Endothelial cell of umbilical vein (primary cell): ENCODE results near the gene LIPE. TPM values are rescaled to one million over a fixed set of nuclear protein-coding genes. Genes with fewer than 3 reads are reported as not detected.

Experiments
- BruUV-seq: library from RNA; stranded (reverse); fragments of 400-500 nt; replicated peaks from 2 replicates; lab custom pipeline; 2021; lab: Mats Ljungman, UMichigan
- CTCF ChIA-PET: fragments of 300-600, 350-600 bp; sonication (Branson Sonifier 250); formaldehyde crosslinking; loops from one replicate; lab custom pipeline; 2021; ENCODE audit warnings: antibody characterized with exemption, inconsistent platforms; lab: Charles Lee
- POLR2A ChIA-PET: fragments of 300-600, 350-600 bp; sonication (Branson Sonifier 250); formaldehyde crosslinking; loops from one replicate; lab custom pipeline; 2021; ENCODE audit warnings: antibody characterized with exemption, inconsistent platforms; lab: Charles Lee
- DNase-seq: peaks from one replicate; pipeline ENCODE4 v3.0.0-alpha.2; 2011; ENCODE audit warnings: low read depth, low spot score
- FAIRE-seq: peaks from 2 replicates; lab custom pipeline; 2011; peaks lifted over from hg19 to GRCh38; lab: Jason Lieb, UNC
- H2AFZ ChIP-seq: 2 replicates; pipeline ENCODE4 v1.6.0; 2012; ENCODE audit warnings: low read depth, low read length, control low read depth, inconsistent platforms
- H3K27ac ChIP-seq: 2 replicates; pipeline ENCODE4 v1.5.1; 2011; ENCODE audit warnings: low read depth, mild to moderate bottlenecking, control low read depth, low read length, moderate library complexity; ENCODE audit not compliant: insufficient read depth
- H3K27me3 ChIP-seq, 2 experiments: 2 replicates each; pipeline versions ENCODE4 v1.6.0 to v1.6.1; 2011; ENCODE audit warnings: low read length in 2 of 2, mixed read lengths in 1 of 2; ENCODE audit not compliant: control insufficient read depth in 2 of 2, insufficient read depth in 2 of 2
- H3K36me3 ChIP-seq, 2 experiments: 2 replicates in 1 of 2; 3 replicates in 1 of 2; pipeline ENCODE4 v1.5.1; 2011; ENCODE audit warnings: low read length in 2 of 2, mild to moderate bottlenecking in 1 of 2, moderate library complexity in 1 of 2; ENCODE audit not compliant: control insufficient read depth in 2 of 2, insufficient read depth in 2 of 2; ENCODE audit errors: extremely low read depth in 1 of 2
- H3K4me1 ChIP-seq: 3 replicates; pipeline ENCODE4 v1.5.1; 2011; ENCODE audit warnings: mild to moderate bottlenecking, low read length; ENCODE audit not compliant: control insufficient read depth, insufficient read depth; ENCODE audit errors: extremely low read depth
- H3K4me2 ChIP-seq: 2 replicates; pipeline ENCODE4 v1.6.1; 2011; ENCODE audit warnings: low read length, control low read depth, mixed read lengths; ENCODE audit not compliant: insufficient read depth
- H3K4me3 ChIP-seq, 3 experiments: fragments of 200-600 bp in 1 of 3; sonication (generic), shearing (Covaris generic) in 1 of 3; replicated peaks in 1 of 3; 2 replicates each; pipeline ENCODE4 v1.5.1; 2011 to 2016; ENCODE audit warnings: control low read depth in 3 of 3, low read length in 3 of 3, mild to moderate bottlenecking in 2 of 3, inconsistent platforms in 1 of 3, low read depth in 1 of 3, moderate library complexity in 1 of 3; ENCODE audit not compliant: insufficient read depth in 1 of 3
- H3K79me2 ChIP-seq: 2 replicates; pipeline ENCODE4 v1.6.0; 2012; ENCODE audit warnings: low read length, inconsistent platforms; ENCODE audit not compliant: control insufficient read depth, insufficient read depth
- H3K9ac ChIP-seq: replicated peaks from 2 replicates; pipeline ENCODE3; 2011; ENCODE audit warnings: low read length, control low read depth; ENCODE audit not compliant: insufficient read depth; ENCODE audit errors: extremely low read depth
- H3K9me1 ChIP-seq: replicated peaks from 3 replicates; pipeline ENCODE4 v1.6.0; 2011; ENCODE audit warnings: mild to moderate bottlenecking, low read length; ENCODE audit not compliant: control insufficient read depth, insufficient read depth; ENCODE audit errors: extremely low read depth
- H3K9me3 ChIP-seq: replicated peaks from 2 replicates; pipeline ENCODE4 v1.5.1; 2012; ENCODE audit warnings: low read length, inconsistent platforms; ENCODE audit not compliant: control insufficient read depth, insufficient read depth
- H4K20me1 ChIP-seq: replicated peaks from 2 replicates; pipeline ENCODE3; 2011; ENCODE audit warnings: mild to moderate bottlenecking, low read length; ENCODE audit not compliant: control insufficient read depth, insufficient read depth; ENCODE audit errors: extremely low read depth
- EZH2 ChIP-seq: IDR thresholded peaks from 2 replicates; pipeline ENCODE4 v1.6.1; 2012; ENCODE audit warnings: borderline replicate concordance, low read depth, mild to moderate bottlenecking, moderate library complexity, low read length, inconsistent platforms; ENCODE audit not compliant: severe bottlenecking
- FOS ChIP-seq: IDR thresholded peaks from 2 replicates; pipeline ENCODE4 v1.6.1; 2011; ENCODE audit warnings: mild to moderate bottlenecking, low read length, moderate library complexity, borderline replicate concordance; ENCODE audit not compliant: insufficient read depth
- GATA2 ChIP-seq: IDR thresholded peaks from 2 replicates; pipeline ENCODE4 v1.7.0; 2011; ENCODE audit warnings: low read depth, mild to moderate bottlenecking, moderate library complexity, mixed read lengths, low read length; ENCODE audit not compliant: insufficient read length, insufficient read depth
- JUN ChIP-seq: IDR thresholded peaks from 2 replicates; pipeline ENCODE4 v1.6.1; 2011; ENCODE audit warnings: borderline replicate concordance, low read depth; ENCODE audit not compliant: insufficient read length, insufficient read depth
- MAX ChIP-seq: IDR thresholded peaks from 2 replicates; pipeline ENCODE4 v1.6.1; 2011; ENCODE audit not compliant: insufficient read depth, insufficient read length
- MYC ChIP-seq: IDR thresholded peaks from one replicate; pipeline ENCODE4 v1.6.1; 2011; ENCODE audit warnings: mild to moderate bottlenecking, low read depth, low read length
- POLR2A ChIP-seq: IDR thresholded peaks from 2 replicates; pipeline ENCODE4 v1.6.1; 2012; ENCODE audit warnings: low read depth, mild to moderate bottlenecking, control low read depth, low read length
- POLR2AphosphoS5 ChIP-seq: IDR thresholded peaks from 2 replicates; pipeline ENCODE4 v1.6.1; 2012; ENCODE audit warnings: low read depth, mild to moderate bottlenecking, control low read depth, low read length, moderate library complexity; ENCODE audit not compliant: insufficient read depth
- dilution Hi-C: fragments of 300-500 bp; cut with MboI; formaldehyde crosslinking; loops from one replicate; pipeline ENCODE4 v1.15.0; 2019; ENCODE audit warnings: low sequenced_read_pairs; ENCODE audit not compliant: extremely low pct_ligation_motif_present
- intact Hi-C: fragments of 100-400 bp; cut with micrococcal nuclease; formaldehyde crosslinking; loops from one replicate; pipeline ENCODE4 v1.10.0; 2022
- polyA plus RNA-seq, 4 experiments: library from polyadenylated mRNA; depleted of rRNA in 3 of 4; stranded (reverse) in 3 of 4; unstranded in 1 of 4; fragments of >200 nt; gene quantifications; 2 replicates each; pipeline versions ENCODE4 v1.2.1 to v1.2.3, GENCODE V29; 2011 to 2012; ENCODE audit warnings: missing spikeins in 1 of 4
- total RNA-seq: library from RNA; stranded (reverse); gene quantifications from 2 replicates; pipeline ENCODE4 v1.2.3, GENCODE V29; 2021
- TF ChIP-seq, protein P1 (sequence below), 2 donors: IDR thresholded peaks; 1 replicate in 1 of 2; 2 replicates in 1 of 2; pipeline ENCODE4 v1.5.1; 2011; ENCODE audit warnings: low read length in 2 of 2, mild to moderate bottlenecking in 2 of 2, moderate library complexity in 2 of 2, control low read depth in 1 of 2, inconsistent platforms in 1 of 2, low read depth in 1 of 2; ENCODE audit not compliant: insufficient read depth in 1 of 2; ENCODE audit errors: extremely low read depth in 1 of 2

Gene LIPE
- total and polyA plus RNA-seq, 2 donors (not counting 3 experiments of a cell fraction or from before 2014, with no cell fraction given) = 3.8 to 13.5 TPM

- DNase-seq (no peak), FAIRE-seq (no peak)
- dilution Hi-C loops (no loop called here), intact Hi-C loops (no loop called here)
- no TSS peak for BruUV-seq
- H3K79me2 ChIP-seq = no peaks in the 10 kb centered on the region
- ChIA-PET POLR2A (no interaction called here), CTCF (interaction anchor here (0.7 kb wide), 1 partner anchor 40 kb away, joined by 4 read pairs; no protein-coding TSS in a partner anchor)
- H3K9me3 ChIP-seq = no peaks in the 10 kb centered on the region
- TF ChIP-seq POLR2AphosphoS5 (no peak), MYC (no peak), GATA2 (no peak), MAX (no peak), FOS (no peak), POLR2A (no peak), JUN (no peak), EZH2 (no peak)
- TF ChIP-seq, protein P1, sequence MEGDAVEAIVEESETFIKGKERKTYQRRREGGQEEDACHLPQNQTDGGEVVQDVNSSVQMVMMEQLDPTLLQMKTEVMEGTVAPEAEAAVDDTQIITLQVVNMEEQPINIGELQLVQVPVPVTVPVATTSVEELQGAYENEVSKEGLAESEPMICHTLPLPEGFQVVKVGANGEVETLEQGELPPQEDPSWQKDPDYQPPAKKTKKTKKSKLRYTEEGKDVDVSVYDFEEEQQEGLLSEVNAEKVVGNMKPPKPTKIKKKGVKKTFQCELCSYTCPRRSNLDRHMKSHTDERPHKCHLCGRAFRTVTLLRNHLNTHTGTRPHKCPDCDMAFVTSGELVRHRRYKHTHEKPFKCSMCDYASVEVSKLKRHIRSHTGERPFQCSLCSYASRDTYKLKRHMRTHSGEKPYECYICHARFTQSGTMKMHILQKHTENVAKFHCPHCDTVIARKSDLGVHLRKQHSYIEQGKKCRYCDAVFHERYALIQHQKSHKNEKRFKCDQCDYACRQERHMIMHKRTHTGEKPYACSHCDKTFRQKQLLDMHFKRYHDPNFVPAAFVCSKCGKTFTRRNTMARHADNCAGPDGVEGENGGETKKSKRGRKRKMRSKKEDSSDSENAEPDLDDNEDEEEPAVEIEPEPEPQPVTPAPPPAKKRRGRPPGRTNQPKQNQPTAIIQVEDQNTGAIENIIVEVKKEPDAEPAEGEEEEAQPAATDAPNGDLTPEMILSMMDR (IDR thresholded peaks at IDR 0.05; ENCODE audit: extremely low read depth in 1 of 2, insufficient read depth in 1 of 2, low read depth in 1 of 2, low read length in 2 of 2) = no peak
- H4K20me1 ChIP-seq = no peaks in the 10 kb centered on the region
- no peaks in the 10 kb centered on the region for H3K27me3 ChIP-seq
- H3K4me2 ChIP-seq = no peak overlapping the region
- H3K4me3 ChIP-seq = no peak overlapping the region
- no peak overlapping the region for H3K27ac ChIP-seq
- H3K4me1 ChIP-seq = no peaks in the 10 kb centered on the region
- H2AFZ ChIP-seq = no peak overlapping the region
- H3K36me3 ChIP-seq = peaks cover 0 to 24% of the 10 kb centered on the region in 2 experiments
- no peak overlapping the region for H3K9ac ChIP-seq
- H3K9me1 ChIP-seq = no peaks in the 10 kb centered on the region
Measured at GRCh38 chr19:42360787-42361544, 66.2 kb downstream of the LIPE start.
